ENCODE results near the gene PFDN6.

DNA sequence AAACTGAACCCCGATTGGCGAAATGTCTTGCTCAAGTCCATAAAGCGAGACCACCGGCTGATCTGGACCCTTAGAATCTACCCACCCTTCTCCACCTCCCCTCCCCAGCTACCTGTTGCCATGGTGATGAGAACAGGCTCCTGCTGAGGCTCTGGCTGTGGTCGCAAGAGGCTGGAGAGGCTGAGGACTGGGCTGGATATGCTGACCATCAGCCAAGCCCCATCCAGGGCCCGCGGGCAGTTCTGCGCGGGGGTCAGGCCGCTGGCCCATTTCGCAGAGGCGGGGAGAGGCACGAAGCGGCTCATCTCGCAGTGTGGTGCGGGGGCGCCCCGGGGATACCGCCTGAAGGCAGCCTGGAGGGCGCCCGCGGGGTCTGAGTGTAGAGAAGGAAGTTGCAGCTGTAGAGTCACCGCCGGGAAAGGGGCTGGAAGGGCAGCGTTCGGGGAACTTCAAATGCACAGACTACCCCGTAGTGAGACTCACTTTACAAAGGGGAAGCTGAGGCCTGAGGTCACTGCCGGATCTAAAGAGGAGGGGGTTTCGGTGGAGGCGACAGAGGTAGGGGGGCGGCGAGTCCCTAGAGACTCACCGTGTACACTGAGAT lies 23.8 kb downstream of the PFDN6 start:
- TF ChIP-seq SP1 (IDR thresholded peaks at IDR 0.05; ENCODE audit: low read depth) = no peak
- TF ChIP-seq EZH2phosphoT487 (IDR thresholded peaks at IDR 0.05; ENCODE audit: borderline replicate concordance) = no peak
- TF ChIP-seq CEBPB (IDR thresholded peaks at IDR 0.05; ENCODE audit: low read depth) = no peak
- no peak for TF ChIP-seq TCF7L2 (IDR thresholded peaks at IDR 0.05; ENCODE audit: borderline replicate concordance, extremely low read depth, insufficient read depth, insufficient read length)
- TF ChIP-seq EZH2 (IDR thresholded peaks at IDR 0.05) = no peak
- TF ChIP-seq, protein P1, sequence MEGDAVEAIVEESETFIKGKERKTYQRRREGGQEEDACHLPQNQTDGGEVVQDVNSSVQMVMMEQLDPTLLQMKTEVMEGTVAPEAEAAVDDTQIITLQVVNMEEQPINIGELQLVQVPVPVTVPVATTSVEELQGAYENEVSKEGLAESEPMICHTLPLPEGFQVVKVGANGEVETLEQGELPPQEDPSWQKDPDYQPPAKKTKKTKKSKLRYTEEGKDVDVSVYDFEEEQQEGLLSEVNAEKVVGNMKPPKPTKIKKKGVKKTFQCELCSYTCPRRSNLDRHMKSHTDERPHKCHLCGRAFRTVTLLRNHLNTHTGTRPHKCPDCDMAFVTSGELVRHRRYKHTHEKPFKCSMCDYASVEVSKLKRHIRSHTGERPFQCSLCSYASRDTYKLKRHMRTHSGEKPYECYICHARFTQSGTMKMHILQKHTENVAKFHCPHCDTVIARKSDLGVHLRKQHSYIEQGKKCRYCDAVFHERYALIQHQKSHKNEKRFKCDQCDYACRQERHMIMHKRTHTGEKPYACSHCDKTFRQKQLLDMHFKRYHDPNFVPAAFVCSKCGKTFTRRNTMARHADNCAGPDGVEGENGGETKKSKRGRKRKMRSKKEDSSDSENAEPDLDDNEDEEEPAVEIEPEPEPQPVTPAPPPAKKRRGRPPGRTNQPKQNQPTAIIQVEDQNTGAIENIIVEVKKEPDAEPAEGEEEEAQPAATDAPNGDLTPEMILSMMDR (IDR thresholded peaks at IDR 0.05 in 2 of 3, conservative IDR thresholded peaks at IDR 0.05 in 1 of 3; ENCODE audit: borderline replicate concordance in 1 of 3, insufficient read depth in 1 of 3, low read depth in 2 of 3, low read length in 2 of 3) = no peak
- no peak for TF ChIP-seq ZNF274 (IDR thresholded peaks at IDR 0.05; ENCODE audit: low read depth, low read length)
- TF ChIP-seq, protein P2, sequence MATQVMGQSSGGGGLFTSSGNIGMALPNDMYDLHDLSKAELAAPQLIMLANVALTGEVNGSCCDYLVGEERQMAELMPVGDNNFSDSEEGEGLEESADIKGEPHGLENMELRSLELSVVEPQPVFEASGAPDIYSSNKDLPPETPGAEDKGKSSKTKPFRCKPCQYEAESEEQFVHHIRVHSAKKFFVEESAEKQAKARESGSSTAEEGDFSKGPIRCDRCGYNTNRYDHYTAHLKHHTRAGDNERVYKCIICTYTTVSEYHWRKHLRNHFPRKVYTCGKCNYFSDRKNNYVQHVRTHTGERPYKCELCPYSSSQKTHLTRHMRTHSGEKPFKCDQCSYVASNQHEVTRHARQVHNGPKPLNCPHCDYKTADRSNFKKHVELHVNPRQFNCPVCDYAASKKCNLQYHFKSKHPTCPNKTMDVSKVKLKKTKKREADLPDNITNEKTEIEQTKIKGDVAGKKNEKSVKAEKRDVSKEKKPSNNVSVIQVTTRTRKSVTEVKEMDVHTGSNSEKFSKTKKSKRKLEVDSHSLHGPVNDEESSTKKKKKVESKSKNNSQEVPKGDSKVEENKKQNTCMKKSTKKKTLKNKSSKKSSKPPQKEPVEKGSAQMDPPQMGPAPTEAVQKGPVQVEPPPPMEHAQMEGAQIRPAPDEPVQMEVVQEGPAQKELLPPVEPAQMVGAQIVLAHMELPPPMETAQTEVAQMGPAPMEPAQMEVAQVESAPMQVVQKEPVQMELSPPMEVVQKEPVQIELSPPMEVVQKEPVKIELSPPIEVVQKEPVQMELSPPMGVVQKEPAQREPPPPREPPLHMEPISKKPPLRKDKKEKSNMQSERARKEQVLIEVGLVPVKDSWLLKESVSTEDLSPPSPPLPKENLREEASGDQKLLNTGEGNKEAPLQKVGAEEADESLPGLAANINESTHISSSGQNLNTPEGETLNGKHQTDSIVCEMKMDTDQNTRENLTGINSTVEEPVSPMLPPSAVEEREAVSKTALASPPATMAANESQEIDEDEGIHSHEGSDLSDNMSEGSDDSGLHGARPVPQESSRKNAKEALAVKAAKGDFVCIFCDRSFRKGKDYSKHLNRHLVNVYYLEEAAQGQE (IDR thresholded peaks at IDR 0.05; ENCODE audit: low read depth) = no peak
